Progenitor cell of endocrine pancreas (in vitro differentiated cells): ENCODE data around the gene IPCEF1. TPM values are rescaled to one million over a fixed set of nuclear protein-coding genes. Genes with fewer than 3 reads are reported as not detected.
"Not testable (repeated sequence)": the region's sequence is repeated elsewhere in the genome, so short reads cannot be mapped to it uniquely, and the experiment has no call there.

Experiments
- DNase-seq: peaks from one replicate; pipeline ENCODE4 v3.0.0; 2021; ENCODE audit warnings: low spot score; ENCODE audit not compliant: unreplicated experiment
- H3K27ac Mint-ChIP-seq: 2 replicates; pipeline ENCODE4 v1.8.0; 2021; ENCODE audit warnings: mild to moderate bottlenecking, moderate library complexity, mixed read lengths
- H3K27me3 Mint-ChIP-seq: 2 replicates; pipeline ENCODE4 v1.8.0; 2021; ENCODE audit warnings: mixed read lengths
- H3K36me3 Mint-ChIP-seq: 2 replicates; pipeline ENCODE4 v1.8.0; 2022; ENCODE audit warnings: mixed read lengths; ENCODE audit not compliant: insufficient read depth
- H3K4me1 Mint-ChIP-seq: 2 replicates; pipeline ENCODE4 v1.8.0; 2021; ENCODE audit warnings: low read depth, mixed read lengths
- H3K4me3 Mint-ChIP-seq: 2 replicates; pipeline ENCODE4 v1.8.0; 2021; ENCODE audit warnings: low read depth, mild to moderate bottlenecking, moderate library complexity, mixed read lengths
- H3K9me3 Mint-ChIP-seq: 2 replicates; pipeline ENCODE4 v1.8.0; 2021; ENCODE audit warnings: low read depth, mixed read lengths
- CTCF ChIP-seq: fragments of 200-600 bp; sonication (generic); IDR thresholded peaks from one replicate; pipeline ENCODE4 v1.5.0; 2021; ENCODE audit warnings: antibody characterized with exemption, mild to moderate bottlenecking; ENCODE audit not compliant: unreplicated experiment
- total RNA-seq: library from RNA; stranded (reverse); gene quantifications from 2 replicates; pipeline ENCODE4 v1.2.1, GENCODE V29; 2021

IPCEF1 gene
- total RNA-seq, 1 donor from 2014 or later = 0.77 TPM

GRCh38 chr6:154202339-154202738, 154.3 kb downstream of the IPCEF1 start:
- TF ChIP-seq CTCF = no peak
- H3K27ac Mint-ChIP-seq = no peak overlapping the region
- H3K9me3 Mint-ChIP-seq = no peaks in the 10 kb centered on the region
- H3K4me3 Mint-ChIP-seq = no peak overlapping the region
- peaks cover 4% of the 10 kb centered on the region for H3K4me1 Mint-ChIP-seq
- peaks cover 4% of the 10 kb centered on the region for H3K27me3 Mint-ChIP-seq
- DNase-seq = no peak
- H3K36me3 Mint-ChIP-seq = no peaks in the 10 kb centered on the region

GRCh38 chr6:154201688-154202087, 154.9 kb downstream of the IPCEF1 start:
- not testable (repeated sequence) for H3K27ac Mint-ChIP-seq, H3K4me1 Mint-ChIP-seq, H3K4me3 Mint-ChIP-seq, H3K36me3 Mint-ChIP-seq, H3K9me3 Mint-ChIP-seq, H3K27me3 Mint-ChIP-seq, DNase-seq

GRCh38 chr6:154197196-154197860, 159.3 kb downstream of the IPCEF1 start:
- Mint-ChIP-seq H3K36me3 (no peaks in the 10 kb centered on the region), H3K27me3 (no peaks in the 10 kb centered on the region), H3K4me3 (no peak overlapping the region), H3K27ac (no peak overlapping the region), H3K9me3 (peaks cover 11% of the 10 kb centered on the region), H3K4me1 (peaks cover 4% of the 10 kb centered on the region)
- no peak for DNase-seq
- no peak for TF ChIP-seq CTCF

- no peak overlapping the region for H3K4me3 Mint-ChIP-seq
- DNase-seq = no peak
- H3K36me3 Mint-ChIP-seq = no peaks in the 10 kb centered on the region
- peaks cover 13% of the 10 kb centered on the region for H3K9me3 Mint-ChIP-seq
- no peak for TF ChIP-seq CTCF
- no peaks in the 10 kb centered on the region for H3K27me3 Mint-ChIP-seq
- H3K4me1 Mint-ChIP-seq = no peaks in the 10 kb centered on the region
- no peak overlapping the region for H3K27ac Mint-ChIP-seq
These were observed 160.2 kb downstream of the IPCEF1 start for GRCh38 chr6:154196333-154196885.

GRCh38 chr6:154187714-154188113, 168.9 kb downstream of the IPCEF1 start:
- Mint-ChIP-seq H3K4me3 (no peak overlapping the region), H3K4me1 (no peaks in the 10 kb centered on the region), H3K9me3 (peaks cover 6% of the 10 kb centered on the region), H3K27ac (no peak overlapping the region), H3K27me3 (no peaks in the 10 kb centered on the region), H3K36me3 (no peaks in the 10 kb centered on the region)
- DNase-seq = no peak
- TF ChIP-seq CTCF = no peak

GRCh38 chr6:154187203-154187602, 169.4 kb downstream of the IPCEF1 start:
- Mint-ChIP-seq H3K9me3 (peaks cover 3% of the 10 kb centered on the region), H3K27me3 (no peaks in the 10 kb centered on the region), H3K4me3 (no peak overlapping the region), H3K36me3 (no peaks in the 10 kb centered on the region), H3K27ac (no peak overlapping the region), H3K4me1 (no peaks in the 10 kb centered on the region)
- TF ChIP-seq CTCF = no peak
- DNase-seq = no peak
